ENCODE measurements around the gene TSEN15. TPM values are rescaled to one million over a fixed set of nuclear protein-coding genes. Genes with fewer than 3 reads are reported as not detected.

The TSEN15 gene
- total and polyA plus RNA-seq, 12 donors, result 16.3 to 55.1 (median 27.8) TPM

- intact Hi-C loops (cut with DNase I), result no loop called here
- Histone ChIP-seq H3K27me3 (peaks cover 4% of the 10 kb centered on the region), H3K4me3 (no peak overlapping the region), H3K4me1 (replicated peaks in 1 of 2) (peaks cover 0 to 6% of the 10 kb centered on the region in 2 donors), H3K36me3 (replicated peaks in 1 of 2) (no peaks in the 10 kb centered on the region), H3K27ac (peak overlapping the region in 1 of 5 donors; percentile 2), H3K9me3 (replicated peaks in 1 of 3) (no peaks in the 10 kb centered on the region)
- WGBS, 4 donors, result 75 to 96% (median 89%) methylated on average over 3 of the region's 3 CpGs
- TF ChIP-seq POLR2A (IDR thresholded peaks at IDR 0.05) (no peak), CTCF (IDR thresholded peaks at IDR 0.05) (no peak)
- no peak for DNase-seq
Observed at GRCh38 chr1:184032930-184033418, 18.6 kb upstream of the TSEN15 start.

GRCh38 chr1:184033711-184034167 is 17.8 kb upstream of the TSEN15 start:
- TF ChIP-seq CTCF (IDR thresholded peaks at IDR 0.05) (no peak), POLR2A (IDR thresholded peaks at IDR 0.05) (no peak)
- Histone ChIP-seq H3K9me3 (replicated peaks in 1 of 3) (no peaks in the 10 kb centered on the region), H3K27ac (no peak overlapping the region), H3K4me1 (replicated peaks in 1 of 2) (peaks cover 0 to 6% of the 10 kb centered on the region in 2 donors), H3K4me3 (no peak overlapping the region), H3K36me3 (replicated peaks in 1 of 2) (no peaks in the 10 kb centered on the region), H3K27me3 (peaks cover 4% of the 10 kb centered on the region)
- 51 to 86% (median 73%) methylated on average over 2 of the region's 2 CpGs for WGBS, 4 donors
- intact Hi-C loops (cut with DNase I), result no loop called here
- no peak for DNase-seq

- TF ChIP-seq POLR2A (IDR thresholded peaks at IDR 0.05) (no peak), CTCF (IDR thresholded peaks at IDR 0.05) (no peak)
- peak overlapping the region in 1 of 5 donors; percentile 81 for H3K27ac ChIP-seq
- H3K27me3 ChIP-seq, result peaks cover 4% of the 10 kb centered on the region
- intact Hi-C loops (cut with DNase I), result no loop called here
- H3K9me3 ChIP-seq (replicated peaks in 1 of 3), result no peaks in the 10 kb centered on the region
- H3K4me1 ChIP-seq (replicated peaks in 1 of 2), result peaks cover 0 to 6% of the 10 kb centered on the region in 2 donors
- no peaks in the 10 kb centered on the region for H3K36me3 ChIP-seq (replicated peaks in 1 of 2)
- H3K4me3 ChIP-seq, result no peak overlapping the region
- WGBS, 4 donors, result 71 to 74% (median 73%) methylated on average over 2 of the region's 2 CpGs
- peak in 1 of 7 donors; percentile 5 for DNase-seq
Observed at GRCh38 chr1:184034761-184035379, 16.7 kb upstream of the TSEN15 start.

- 20 to 33% (median 23%) methylated on average over 28 to 31 of the region's 31 CpGs for WGBS, 4 donors
- TF ChIP-seq CTCF (IDR thresholded peaks at IDR 0.05), result peak in 1 of 6 experiments; percentile 2
- TF ChIP-seq POLR2A (IDR thresholded peaks at IDR 0.05), result no peak
- peaks cover 0 to 6% of the 10 kb centered on the region in 2 donors for H3K4me1 ChIP-seq (replicated peaks in 1 of 2)
Observed at GRCh38 chr1:184035719-184036516, 15.6 kb upstream of the TSEN15 start.

More at GRCh38 chr1:184035719-184036516, 15.6 kb upstream of the TSEN15 start:
- peak overlapping the region in 3 of 5 donors; percentile 41 to 81 (median 75) for H3K27ac ChIP-seq
- H3K27me3 ChIP-seq, result peaks cover 4% of the 10 kb centered on the region
- H3K36me3 ChIP-seq (replicated peaks in 1 of 2), result no peaks in the 10 kb centered on the region
- DNase-seq, result peak in 3 of 7 donors; percentile 9 to 88 (median 19)
- peak overlapping the region in 2 of 4 donors; percentile 51 to 89 for H3K4me3 ChIP-seq
- intact Hi-C loops (cut with DNase I), result no loop called here
- no peaks in the 10 kb centered on the region for H3K9me3 ChIP-seq (replicated peaks in 1 of 3)
